Measurements from ENCODE around the gene MBD1. TPM values are rescaled to one million over a fixed set of nuclear protein-coding genes. Genes with fewer than 3 reads are reported as not detected.
"Not testable (repeated sequence)": the region's sequence is repeated elsewhere in the genome, so short reads cannot be mapped to it uniquely, and the experiment has no call there.

Gene MBD1, protein sequence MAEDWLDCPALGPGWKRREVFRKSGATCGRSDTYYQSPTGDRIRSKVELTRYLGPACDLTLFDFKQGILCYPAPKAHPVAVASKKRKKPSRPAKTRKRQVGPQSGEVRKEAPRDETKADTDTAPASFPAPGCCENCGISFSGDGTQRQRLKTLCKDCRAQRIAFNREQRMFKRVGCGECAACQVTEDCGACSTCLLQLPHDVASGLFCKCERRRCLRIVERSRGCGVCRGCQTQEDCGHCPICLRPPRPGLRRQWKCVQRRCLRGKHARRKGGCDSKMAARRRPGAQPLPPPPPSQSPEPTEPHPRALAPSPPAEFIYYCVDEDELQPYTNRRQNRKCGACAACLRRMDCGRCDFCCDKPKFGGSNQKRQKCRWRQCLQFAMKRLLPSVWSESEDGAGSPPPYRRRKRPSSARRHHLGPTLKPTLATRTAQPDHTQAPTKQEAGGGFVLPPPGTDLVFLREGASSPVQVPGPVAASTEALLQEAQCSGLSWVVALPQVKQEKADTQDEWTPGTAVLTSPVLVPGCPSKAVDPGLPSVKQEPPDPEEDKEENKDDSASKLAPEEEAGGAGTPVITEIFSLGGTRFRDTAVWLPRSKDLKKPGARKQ
- 10 to 100 TPM; 65.6 to 69.9 TPM for total RNA-seq

DNA sequence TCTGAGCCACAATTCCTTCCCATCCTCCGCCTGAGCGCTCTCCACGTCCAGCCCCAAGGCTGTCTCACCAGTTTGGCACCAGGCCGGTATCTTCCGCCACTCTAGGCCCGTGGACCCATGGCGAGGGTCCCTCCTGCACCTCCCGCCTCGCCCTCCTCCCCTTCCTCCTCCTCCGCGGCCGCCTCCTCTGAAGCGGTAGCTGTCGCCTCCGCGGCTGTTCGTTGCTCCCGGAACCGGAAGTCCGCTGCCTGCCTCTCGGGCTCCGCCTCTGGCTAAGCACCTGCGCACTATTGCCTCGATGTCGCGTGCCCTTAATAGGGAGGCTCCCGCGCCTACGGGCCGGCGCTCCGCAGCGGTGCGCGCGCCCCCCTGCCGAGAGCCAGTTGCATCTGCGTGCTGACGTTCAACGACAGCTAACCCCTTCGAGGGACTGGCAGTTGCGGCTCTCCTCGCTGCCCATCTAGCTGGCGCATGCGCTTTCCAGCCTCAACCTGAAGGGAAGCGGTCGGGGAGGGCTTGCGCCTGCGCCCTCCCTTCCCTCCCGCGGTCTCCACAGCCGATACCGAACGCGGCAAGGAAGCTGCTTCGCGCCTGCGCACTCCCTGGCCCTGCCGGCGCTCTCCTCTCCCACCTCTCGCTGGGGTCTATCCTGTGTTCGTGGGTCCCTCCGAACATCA is at the start of gene MBD1:
MBD1 (minus strand) TSS at position 229 of the 677 bp plus-strand sequence. CDS start 1,531 bp downstream, outside the sequence.
- peaks cover 50% of the 10 kb centered on the region for H3K36me3 Mint-ChIP-seq
- H3K27me3 Mint-ChIP-seq: no peaks in the 10 kb centered on the region
- peak within 1 kb of the TSS; percentile 90 for H3K4me3 Mint-ChIP-seq
- H3K9me3 Mint-ChIP-seq: no peaks in the 10 kb centered on the region
- H3K4me1 Mint-ChIP-seq: peaks cover 31% of the 10 kb centered on the region
- DNase-seq: peak; percentile 96
- H3K27ac Mint-ChIP-seq: peak within 1 kb of the TSS; percentile 97

DNA sequence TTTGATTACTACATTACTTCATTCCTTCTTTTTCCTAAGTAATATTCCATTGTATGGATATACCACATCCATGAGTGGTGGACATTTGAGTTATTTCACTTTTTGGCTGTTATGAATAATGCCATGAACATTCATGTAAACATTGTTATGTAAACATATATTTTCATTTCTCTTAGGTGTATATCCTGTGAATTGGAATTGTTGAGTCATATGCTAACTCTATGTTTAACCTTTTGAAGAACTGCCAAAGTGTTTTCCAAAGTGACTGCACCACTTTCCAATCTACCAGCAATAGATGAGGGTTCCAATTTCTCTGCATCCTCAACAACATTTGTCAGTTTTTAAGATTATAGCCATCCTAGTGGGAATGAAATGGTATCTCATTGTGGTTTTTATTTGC is 48.9 kb upstream of the MBD1 start:
- Mint-ChIP-seq H3K9me3 (peaks cover 3% of the 10 kb centered on the region), H3K4me1 (no peaks in the 10 kb centered on the region), H3K36me3 (no peaks in the 10 kb centered on the region), H3K4me3 (no peak overlapping the region), H3K27me3 (peaks cover 13% of the 10 kb centered on the region), H3K27ac (no peak overlapping the region)
- no peak for DNase-seq

DNA sequence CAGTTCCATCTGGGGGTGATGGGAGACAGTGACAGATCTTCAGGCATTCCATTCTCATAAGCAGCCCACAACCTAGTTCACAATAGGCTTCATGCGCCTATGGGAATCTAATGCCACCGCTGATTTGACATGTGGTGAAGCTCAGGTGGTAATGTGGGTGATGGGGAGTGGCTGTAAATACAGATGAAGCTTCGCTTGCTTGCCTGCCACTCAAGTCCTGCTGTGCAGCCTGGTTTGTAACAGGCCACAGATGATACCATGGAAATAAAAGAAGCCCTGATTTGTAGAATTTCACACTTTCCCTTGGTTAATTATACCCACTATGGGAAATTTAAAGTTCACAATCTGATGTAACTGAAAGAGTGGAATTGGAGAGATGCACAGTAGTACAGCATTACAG is 46.7 kb upstream of the MBD1 start:
- Mint-ChIP-seq H3K27me3 (peaks cover 17% of the 10 kb centered on the region), H3K9me3 (peaks cover 3% of the 10 kb centered on the region), H3K27ac (no peak overlapping the region), H3K36me3 (no peaks in the 10 kb centered on the region), H3K4me3 (no peak overlapping the region), H3K4me1 (no peaks in the 10 kb centered on the region)
- DNase-seq: no peak

DNA sequence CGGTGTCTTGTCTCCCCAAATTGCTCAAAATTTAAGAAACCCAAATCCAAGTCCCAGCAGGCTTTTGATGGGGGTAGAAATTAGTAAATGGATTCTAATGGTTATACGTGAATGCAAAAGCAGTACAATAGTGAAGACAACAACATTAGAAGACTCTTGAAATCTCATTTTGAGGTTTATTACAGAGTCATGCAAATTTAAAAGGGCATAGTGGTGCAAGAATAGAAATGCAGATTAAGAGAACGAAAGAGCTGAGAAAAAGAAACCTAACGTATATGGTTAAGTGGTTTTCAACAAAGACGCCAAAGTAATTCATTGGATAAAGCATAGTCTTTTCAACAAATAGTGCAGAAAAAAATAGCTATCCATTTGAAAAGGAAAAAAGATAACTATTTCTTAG is 39.4 kb upstream of the MBD1 start:
- no peaks in the 10 kb centered on the region for H3K9me3 Mint-ChIP-seq
- H3K27me3 Mint-ChIP-seq: peaks cover 15% of the 10 kb centered on the region
- H3K36me3 Mint-ChIP-seq: no peaks in the 10 kb centered on the region
- H3K27ac Mint-ChIP-seq: no peak overlapping the region
- H3K4me3 Mint-ChIP-seq: no peak overlapping the region
- H3K4me1 Mint-ChIP-seq: no peaks in the 10 kb centered on the region
- no peak for DNase-seq

DNA sequence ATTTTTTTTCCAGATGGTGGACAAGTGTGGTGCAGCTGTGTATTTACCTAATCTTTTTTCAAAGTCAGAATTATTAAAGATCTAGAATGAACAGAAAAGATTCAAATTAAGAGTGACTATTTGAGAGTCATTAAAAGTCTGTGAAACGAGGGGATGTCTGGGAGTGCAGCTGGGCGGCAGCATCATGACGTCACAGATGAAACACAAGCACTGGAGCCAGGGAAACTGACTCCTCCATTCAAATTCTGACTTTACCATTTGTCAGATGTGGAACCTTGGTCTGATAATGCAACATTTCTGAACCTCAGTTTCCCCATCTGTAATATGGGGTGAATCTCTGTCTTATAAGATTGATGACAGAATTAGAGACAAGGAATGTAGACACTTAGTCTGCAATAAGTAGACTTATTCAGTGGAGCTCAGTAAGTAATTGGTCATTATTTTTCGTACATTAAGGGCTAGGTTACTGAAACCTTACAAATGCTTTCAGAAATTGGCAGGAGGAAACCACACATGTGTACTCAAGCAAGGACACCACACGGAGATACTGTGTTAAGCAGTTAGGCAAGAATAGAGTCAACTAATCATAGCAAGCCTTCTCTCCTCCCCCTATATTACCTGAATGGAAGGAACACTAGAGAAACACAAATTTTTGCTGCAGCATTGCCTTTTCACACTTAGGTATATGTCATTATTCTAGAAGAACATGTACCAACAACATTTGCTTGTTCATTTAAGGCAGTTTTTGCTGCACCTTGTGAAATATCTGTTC is 34.0 kb upstream of the MBD1 start:
- H3K9me3 Mint-ChIP-seq: no peaks in the 10 kb centered on the region
- H3K36me3 Mint-ChIP-seq: no peaks in the 10 kb centered on the region
- peaks cover 3% of the 10 kb centered on the region for H3K27me3 Mint-ChIP-seq
- H3K4me3 Mint-ChIP-seq: no peak overlapping the region
- no peak overlapping the region for H3K27ac Mint-ChIP-seq
- DNase-seq: no peak
- no peaks in the 10 kb centered on the region for H3K4me1 Mint-ChIP-seq

DNA sequence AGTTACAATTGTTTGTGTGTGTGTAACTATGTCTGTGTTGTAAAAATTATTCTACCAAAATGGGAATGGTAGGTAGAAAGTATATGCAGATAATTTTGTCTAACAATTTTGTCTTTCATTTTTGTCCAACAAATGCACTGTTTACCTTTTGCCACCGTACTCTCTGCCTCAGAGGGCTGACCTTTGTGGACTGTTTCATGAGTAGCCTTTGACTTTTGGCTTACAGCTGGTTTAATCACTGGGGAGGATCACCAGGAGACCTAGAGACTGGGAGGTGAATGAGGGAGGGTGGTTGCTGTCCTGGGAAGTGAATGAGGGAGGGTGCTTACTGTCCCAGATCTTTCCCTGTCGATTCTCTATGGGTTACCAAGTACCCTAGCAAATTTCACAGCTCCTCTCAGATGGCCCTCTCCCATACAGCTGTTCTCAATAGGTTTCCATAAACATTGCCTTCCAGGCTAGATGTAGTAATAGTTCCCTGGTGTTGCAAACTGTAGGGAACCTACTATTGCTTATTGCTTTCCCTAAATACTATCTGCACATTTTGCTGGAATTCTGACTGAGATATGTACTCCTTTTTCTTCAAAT is 32.6 kb upstream of the MBD1 start:
- no peaks in the 10 kb centered on the region for H3K36me3 Mint-ChIP-seq
- DNase-seq: no peak
- H3K4me3 Mint-ChIP-seq: no peak overlapping the region
- no peaks in the 10 kb centered on the region for H3K4me1 Mint-ChIP-seq
- no peaks in the 10 kb centered on the region for H3K9me3 Mint-ChIP-seq
- no peak overlapping the region for H3K27ac Mint-ChIP-seq
- no peaks in the 10 kb centered on the region for H3K27me3 Mint-ChIP-seq

DNA sequence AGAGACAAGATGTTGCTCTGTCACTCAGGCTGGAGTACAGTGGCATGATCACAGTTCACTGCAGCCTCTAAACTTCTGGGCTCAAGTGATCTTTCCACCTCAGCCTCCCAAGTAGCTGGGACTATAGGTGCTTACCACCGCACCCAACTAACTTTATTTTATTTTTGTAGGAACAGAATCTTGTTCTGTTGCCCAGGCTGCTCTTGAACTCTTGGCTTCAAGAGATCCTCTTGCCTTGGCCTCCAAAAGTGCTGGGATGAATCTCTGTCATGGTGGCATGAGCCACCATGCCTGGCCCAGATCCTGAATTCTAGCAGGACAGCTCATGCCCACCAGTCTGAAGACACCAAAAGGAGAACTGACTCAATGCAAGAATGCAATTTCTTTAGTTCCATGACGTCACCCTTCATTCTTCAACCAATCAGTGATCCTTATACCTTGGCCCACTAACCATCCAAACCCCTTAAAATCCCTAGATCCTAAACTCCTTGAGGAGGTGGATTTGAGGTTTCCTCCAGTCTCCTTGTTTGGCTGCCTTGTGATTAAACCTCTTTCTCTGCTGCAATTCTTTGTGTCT is 31.8 kb upstream of the MBD1 start:
- Mint-ChIP-seq H3K27ac (no peak overlapping the region), H3K36me3 (no peaks in the 10 kb centered on the region), H3K27me3 (no peaks in the 10 kb centered on the region), H3K9me3 (no peaks in the 10 kb centered on the region), H3K4me3 (no peak overlapping the region), H3K4me1 (no peaks in the 10 kb centered on the region)
- DNase-seq: no peak

DNA sequence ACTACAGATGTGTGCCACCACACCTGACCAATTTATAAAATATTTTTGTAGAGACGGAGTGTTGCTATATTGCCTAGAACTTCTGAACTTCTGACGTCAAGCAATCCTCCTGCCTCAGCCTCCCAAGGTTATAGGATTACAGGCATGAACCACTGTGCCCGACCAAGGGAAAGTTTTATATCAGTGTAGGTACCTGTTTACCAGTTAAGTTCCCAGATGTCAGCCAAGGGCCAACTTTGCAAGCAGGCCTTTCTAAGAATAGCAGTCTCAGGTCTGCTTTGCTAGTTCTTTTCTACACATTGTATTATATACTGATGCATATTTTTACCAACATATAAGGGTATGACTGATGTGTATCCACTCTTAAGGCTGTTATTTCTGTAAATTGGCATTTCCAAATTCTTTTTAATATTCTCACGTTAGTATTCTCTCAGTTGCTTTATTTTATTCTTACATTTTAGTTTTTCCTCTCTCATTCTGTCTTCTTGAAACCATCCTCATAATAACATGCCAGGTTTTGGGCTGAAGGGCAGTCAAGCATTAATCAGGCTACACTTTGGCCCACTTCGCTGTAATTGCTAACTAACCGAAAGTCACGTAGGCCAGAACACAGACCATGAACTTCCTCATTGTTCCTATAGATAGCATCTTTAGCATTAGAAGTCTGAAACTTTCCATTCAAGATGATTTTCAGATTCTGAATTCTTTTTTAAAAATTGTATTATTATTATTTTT is 31.1 kb upstream of the MBD1 start:
- DNase-seq: no peak
- no peaks in the 10 kb centered on the region for H3K36me3 Mint-ChIP-seq
- no peaks in the 10 kb centered on the region for H3K9me3 Mint-ChIP-seq
- no peak overlapping the region for H3K4me3 Mint-ChIP-seq
- peaks cover 6% of the 10 kb centered on the region for H3K4me1 Mint-ChIP-seq
- no peak overlapping the region for H3K27ac Mint-ChIP-seq
- H3K27me3 Mint-ChIP-seq: no peaks in the 10 kb centered on the region

DNA sequence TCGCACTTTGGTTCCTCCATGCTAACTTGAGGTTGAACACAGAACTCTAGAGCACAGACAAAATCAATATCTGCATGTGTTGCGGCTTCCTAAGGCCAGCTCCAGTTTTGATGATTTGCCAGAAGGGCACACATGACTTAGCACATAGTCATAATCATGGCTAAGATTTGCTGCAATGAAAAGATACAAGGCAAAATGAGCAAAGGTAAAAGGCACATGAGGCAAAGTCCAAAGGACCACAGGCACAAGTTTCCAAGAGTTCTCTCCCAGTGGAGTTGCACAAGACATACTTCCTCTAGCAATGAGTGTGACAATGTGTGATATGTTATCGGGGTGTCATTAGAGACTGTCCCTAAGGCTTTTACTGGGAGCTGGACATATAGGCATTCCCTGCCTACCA is 30.3 kb upstream of the MBD1 start:
- Mint-ChIP-seq H3K4me3 (no peak overlapping the region), H3K27ac (no peak overlapping the region), H3K36me3 (no peaks in the 10 kb centered on the region), H3K4me1 (peaks cover 10% of the 10 kb centered on the region), H3K9me3 (no peaks in the 10 kb centered on the region), H3K27me3 (no peaks in the 10 kb centered on the region)
- DNase-seq: no peak

DNA sequence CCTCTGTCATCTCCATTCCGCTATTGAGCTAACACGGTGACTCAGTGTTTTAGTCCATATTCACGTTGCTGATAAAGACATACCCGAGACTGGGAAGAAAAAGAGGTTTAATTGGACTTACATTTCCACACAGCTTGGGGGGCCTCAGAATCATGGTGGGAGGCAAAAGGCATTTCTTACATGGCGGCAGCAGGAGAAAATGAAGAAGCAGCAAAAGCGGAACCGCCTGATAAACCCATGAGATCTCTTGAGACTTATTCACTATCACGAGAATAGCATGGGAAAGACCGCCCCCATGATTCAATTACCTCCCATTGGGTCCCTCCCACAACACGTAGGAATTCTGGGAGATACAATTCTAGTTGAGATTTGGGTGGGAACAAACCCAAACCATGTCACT is 28.8 kb upstream of the MBD1 start:
- H3K4me3 Mint-ChIP-seq: no peak overlapping the region

DNA sequence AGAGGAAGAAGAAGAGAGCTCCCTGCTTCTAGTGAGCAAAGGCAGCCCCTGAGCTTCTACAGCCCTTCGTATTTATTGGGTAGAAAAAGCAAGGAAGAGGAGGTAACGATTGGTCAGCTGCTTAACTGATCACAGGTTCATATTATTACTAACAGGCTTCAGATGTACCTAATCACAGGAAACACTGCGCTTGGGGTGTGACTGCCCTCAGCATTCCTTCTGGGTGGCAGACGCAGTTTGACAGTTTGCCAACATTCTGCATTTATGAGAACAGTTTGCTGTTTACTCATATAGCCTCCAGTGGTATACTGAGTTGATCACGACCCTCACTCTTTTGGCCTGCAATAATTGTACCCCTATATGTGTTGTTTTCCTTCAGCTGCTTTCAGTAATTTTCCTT is 27.5 kb upstream of the MBD1 start:
- not testable (repeated sequence) for H3K27ac Mint-ChIP-seq, H3K36me3 Mint-ChIP-seq, H3K4me3 Mint-ChIP-seq, DNase-seq, H3K4me1 Mint-ChIP-seq, H3K9me3 Mint-ChIP-seq
- peaks cover 12% of the 10 kb centered on the region for H3K27me3 Mint-ChIP-seq

More for the DNA sequence above, 28.8 kb upstream of the MBD1 start:
- Mint-ChIP-seq H3K4me1 (peaks cover 10% of the 10 kb centered on the region), H3K9me3 (peaks cover 2% of the 10 kb centered on the region), H3K36me3 (no peaks in the 10 kb centered on the region), H3K27ac (no peak overlapping the region), H3K27me3 (peaks cover 3% of the 10 kb centered on the region)
- no peak for DNase-seq

DNA sequence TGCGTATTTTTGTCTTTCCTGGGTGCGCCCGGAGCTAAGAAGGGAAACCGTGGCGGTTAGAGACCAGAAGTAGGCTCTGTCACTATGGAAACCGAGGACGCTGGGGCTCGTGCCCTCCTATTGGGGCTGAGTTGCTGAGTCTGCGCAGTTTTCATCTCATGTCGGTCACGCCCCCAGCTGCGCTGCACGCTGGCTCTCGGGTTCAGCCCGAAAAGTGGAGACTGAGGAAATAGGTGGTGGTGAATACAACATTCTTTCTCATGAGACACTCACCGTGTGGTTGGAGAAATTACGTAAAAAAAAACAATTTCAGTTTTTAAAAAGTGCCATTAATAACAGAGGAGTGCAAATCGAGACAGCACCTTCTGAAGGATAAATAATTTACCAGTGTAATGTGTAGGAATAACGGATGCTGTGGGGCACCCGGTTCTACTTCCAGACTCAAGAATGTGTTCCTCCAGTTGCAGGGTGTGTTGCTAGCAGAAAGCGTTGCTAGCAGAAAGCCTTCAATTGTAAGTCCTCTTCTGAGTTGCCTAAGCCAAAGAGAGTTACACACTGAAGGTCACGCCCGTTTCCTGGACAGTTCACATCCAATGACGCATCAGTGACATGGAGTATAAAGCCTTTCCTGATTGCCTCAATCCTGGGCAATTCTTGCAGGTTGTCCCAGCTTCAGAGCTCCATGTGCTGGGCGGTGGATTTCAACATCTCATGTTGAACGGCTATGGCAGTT is 26.6 kb upstream of the MBD1 start:
- H3K27me3 Mint-ChIP-seq: peaks cover 13% of the 10 kb centered on the region
- H3K4me3 Mint-ChIP-seq: peak overlapping the region; percentile 83
- no peaks in the 10 kb centered on the region for H3K36me3 Mint-ChIP-seq
- H3K4me1 Mint-ChIP-seq: peaks cover 10% of the 10 kb centered on the region
- peak overlapping the region; percentile 75 for H3K27ac Mint-ChIP-seq
- H3K9me3 Mint-ChIP-seq: peaks cover 4% of the 10 kb centered on the region
- peak; percentile 88 for DNase-seq

DNA sequence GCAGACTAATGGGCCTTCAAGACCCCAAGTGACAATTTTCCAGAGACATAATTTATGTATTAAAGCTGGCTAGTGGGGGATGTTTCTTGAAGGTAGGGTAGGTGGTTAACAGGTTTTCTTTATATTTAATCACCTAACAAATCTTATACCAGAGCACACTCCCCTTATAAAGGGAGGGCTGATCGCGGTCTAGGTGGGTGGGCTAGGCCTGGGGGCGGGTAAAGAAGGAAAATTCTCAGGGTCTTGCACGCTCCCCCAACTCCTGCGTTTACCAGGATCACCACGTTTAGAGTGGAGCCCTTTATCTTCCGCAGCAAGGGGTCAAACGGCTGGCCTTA is 26.0 kb upstream of the MBD1 start:
- Mint-ChIP-seq H3K4me1 (peaks cover 10% of the 10 kb centered on the region), H3K4me3 (peak overlapping the region; percentile 83), H3K27ac (peak overlapping the region; percentile 75), H3K27me3 (peaks cover 13% of the 10 kb centered on the region), H3K9me3 (peaks cover 4% of the 10 kb centered on the region), H3K36me3 (no peaks in the 10 kb centered on the region)
- DNase-seq: no peak

Data from activated naive CD8-positive, alpha-beta T cell treated with anti-CD3 and anti-CD28 coated beads for 36 hours (primary cell).